ENCODE measurements around the gene CD82.
A peak's percentile ranks its signal among the peaks of the same experiment; 100 is the strongest.
"Not testable (repeated sequence)": the region's sequence is repeated elsewhere in the genome, so short reads cannot be mapped to it uniquely, and the experiment has no call there.

The CD82 gene

GRCh38 chr11:44540667-44541066 is 24.8 kb upstream of the CD82 start:
- intact Hi-C loops (cut with micrococcal nuclease) = no loop called here
- Mint-ChIP-seq H3K36me3 (ENCODE audit: low read depth) (no peaks in the 10 kb centered on the region), H3K27me3 (peaks cover 12% of the 10 kb centered on the region), H3K4me1 (ENCODE audit: low read depth) (peaks cover 6% of the 10 kb centered on the region), H3K4me3 (no peak overlapping the region), H3K9me3 (no peaks in the 10 kb centered on the region), H3K27ac (no peak overlapping the region)

DNA sequence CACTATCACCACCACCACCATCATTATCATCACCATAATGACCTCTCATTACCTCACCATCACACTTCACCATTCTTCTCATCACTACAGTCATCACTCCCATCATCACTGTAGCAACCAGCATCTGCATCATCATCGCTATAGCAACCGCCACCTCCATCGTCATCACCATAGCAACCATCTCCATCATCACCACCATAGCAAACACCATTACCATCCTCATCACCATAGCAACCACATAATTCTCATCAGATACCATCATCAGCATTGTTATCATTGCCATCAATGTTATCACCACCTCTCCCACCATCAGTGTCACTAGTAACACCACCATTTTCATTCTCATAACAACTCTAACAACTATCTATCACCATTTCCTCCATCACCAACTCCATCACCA is 23.1 kb upstream of the CD82 start:
- no peaks in the 10 kb centered on the region for H3K9me3 Mint-ChIP-seq
- intact Hi-C loops (cut with micrococcal nuclease) = no loop called here

DNA sequence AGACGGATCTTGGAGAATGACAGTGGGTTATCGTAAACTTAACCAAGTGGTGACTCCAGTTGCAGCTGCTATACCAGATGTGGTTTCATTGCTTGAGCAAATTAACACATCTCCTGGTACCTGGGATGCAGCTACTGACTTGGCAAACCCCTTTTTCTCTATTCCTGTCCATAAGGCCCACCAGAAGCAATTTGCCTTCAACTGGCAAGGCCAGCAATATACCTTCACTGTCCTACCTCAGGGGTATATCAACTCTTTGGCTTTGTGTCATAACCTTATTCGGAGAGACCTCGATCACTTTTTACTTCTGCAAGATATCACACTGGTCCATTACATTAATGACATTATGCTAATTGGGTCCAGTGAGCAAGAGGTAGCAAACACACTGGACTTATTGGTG is 18.5 kb upstream of the CD82 start:
- H3K36me3 Mint-ChIP-seq (ENCODE audit: low read depth); H3K4me1 Mint-ChIP-seq (ENCODE audit: low read depth); H3K27ac Mint-ChIP-seq; H3K27me3 Mint-ChIP-seq; intact Hi-C loops (cut with micrococcal nuclease); H3K4me3 Mint-ChIP-seq; H3K9me3 Mint-ChIP-seq: not testable (repeated sequence)

More for the DNA sequence above, 23.1 kb upstream of the CD82 start:
- H3K27ac Mint-ChIP-seq = no peak overlapping the region
- peaks cover 7% of the 10 kb centered on the region for H3K27me3 Mint-ChIP-seq
- H3K36me3 Mint-ChIP-seq (ENCODE audit: low read depth) = no peaks in the 10 kb centered on the region
- no peak overlapping the region for H3K4me3 Mint-ChIP-seq
- H3K4me1 Mint-ChIP-seq (ENCODE audit: low read depth) = no peaks in the 10 kb centered on the region

DNA sequence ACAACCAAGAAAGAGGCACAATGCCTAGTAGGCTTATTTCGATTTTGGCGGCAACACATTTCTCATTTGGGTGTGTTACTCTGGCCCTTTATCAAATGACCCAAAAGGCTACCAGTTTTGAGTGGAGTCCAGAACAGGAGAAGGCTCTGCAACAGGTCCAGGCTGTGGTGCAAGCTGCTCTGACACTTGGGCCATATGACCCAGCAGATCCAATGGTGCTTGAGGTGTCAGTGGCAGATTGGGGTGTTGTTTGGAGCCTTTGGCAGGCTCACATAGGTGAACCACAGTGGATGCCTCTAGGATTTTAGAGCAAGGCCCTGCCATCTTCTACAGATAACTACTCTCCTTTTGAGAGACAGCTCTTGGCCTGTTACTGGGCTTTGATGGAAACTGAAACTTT is 17.9 kb upstream of the CD82 start:
- H3K9me3 Mint-ChIP-seq; H3K27me3 Mint-ChIP-seq; intact Hi-C loops (cut with micrococcal nuclease); H3K36me3 Mint-ChIP-seq (ENCODE audit: low read depth); H3K4me1 Mint-ChIP-seq (ENCODE audit: low read depth); H3K4me3 Mint-ChIP-seq; H3K27ac Mint-ChIP-seq: not testable (repeated sequence)

GRCh38 chr11:44548032-44548695 is 17.3 kb upstream of the CD82 start:
- Mint-ChIP-seq H3K9me3 (no peaks in the 10 kb centered on the region), H3K4me3 (no peak overlapping the region), H3K27me3 (no peaks in the 10 kb centered on the region), H3K4me1 (ENCODE audit: low read depth) (no peaks in the 10 kb centered on the region), H3K27ac (no peak overlapping the region), H3K36me3 (ENCODE audit: low read depth) (no peaks in the 10 kb centered on the region)
- intact Hi-C loops (cut with micrococcal nuclease) = no loop called here

DNA sequence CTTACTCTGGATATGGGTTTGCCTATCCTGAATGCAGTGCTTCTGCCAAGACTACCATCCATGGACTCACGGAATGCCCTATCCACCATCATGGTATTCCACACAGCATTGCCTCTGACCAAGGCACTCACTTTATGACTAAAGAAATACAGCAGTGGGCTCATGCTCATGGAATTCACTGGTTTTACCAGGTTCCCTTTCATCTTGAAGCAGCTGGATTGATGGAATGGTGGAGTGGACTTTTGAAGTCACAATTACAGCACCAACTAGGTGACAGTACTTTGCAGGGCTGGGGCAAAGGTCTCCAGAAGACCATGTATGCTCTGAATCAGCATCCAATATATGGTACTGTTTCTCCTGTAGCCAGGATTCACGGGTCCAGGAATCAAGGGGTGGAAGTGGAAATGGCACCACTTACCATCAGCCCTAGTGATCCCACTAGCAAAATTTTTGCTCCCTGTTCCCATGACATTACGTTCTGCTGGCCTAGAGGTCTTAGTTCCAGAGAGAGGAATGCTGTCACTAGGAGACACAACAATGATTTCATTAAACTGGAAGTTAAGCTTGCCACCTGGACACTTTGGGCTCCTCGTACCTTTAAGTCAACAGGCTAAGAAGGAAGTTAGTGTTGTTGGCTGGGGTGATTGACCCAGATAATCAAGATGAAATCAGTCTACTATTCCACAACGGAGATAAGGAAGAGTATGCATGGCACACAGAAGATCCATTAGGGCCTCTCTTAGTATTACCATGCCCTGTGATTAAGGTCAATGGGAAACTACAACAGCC is 16.3 kb upstream of the CD82 start:
- H3K27ac Mint-ChIP-seq; H3K9me3 Mint-ChIP-seq; H3K4me1 Mint-ChIP-seq (ENCODE audit: low read depth); H3K4me3 Mint-ChIP-seq; intact Hi-C loops (cut with micrococcal nuclease); H3K36me3 Mint-ChIP-seq (ENCODE audit: low read depth); H3K27me3 Mint-ChIP-seq: not testable (repeated sequence)

- H3K27ac Mint-ChIP-seq = no peak overlapping the region
These were observed 15.3 kb upstream of the CD82 start for GRCh38 chr11:44550123-44550522.

GRCh38 chr11:44551456-44552139 is 13.9 kb upstream of the CD82 start:
- H3K27ac Mint-ChIP-seq = no peak overlapping the region
- no peaks in the 10 kb centered on the region for H3K9me3 Mint-ChIP-seq
- intact Hi-C loops (cut with micrococcal nuclease) = no loop called here
- H3K36me3 Mint-ChIP-seq (ENCODE audit: low read depth) = no peaks in the 10 kb centered on the region
- H3K4me1 Mint-ChIP-seq (ENCODE audit: low read depth) = peaks cover 6% of the 10 kb centered on the region
- no peaks in the 10 kb centered on the region for H3K27me3 Mint-ChIP-seq
- H3K4me3 Mint-ChIP-seq = no peak overlapping the region

More at GRCh38 chr11:44550123-44550522, 15.3 kb upstream of the CD82 start:
- H3K27me3 Mint-ChIP-seq = no peaks in the 10 kb centered on the region
- H3K4me3 Mint-ChIP-seq = no peak overlapping the region
- H3K36me3 Mint-ChIP-seq (ENCODE audit: low read depth) = no peaks in the 10 kb centered on the region
- intact Hi-C loops (cut with micrococcal nuclease) = no loop called here
- H3K4me1 Mint-ChIP-seq (ENCODE audit: low read depth) = peaks cover 1% of the 10 kb centered on the region
- H3K9me3 Mint-ChIP-seq = no peaks in the 10 kb centered on the region

DNA sequence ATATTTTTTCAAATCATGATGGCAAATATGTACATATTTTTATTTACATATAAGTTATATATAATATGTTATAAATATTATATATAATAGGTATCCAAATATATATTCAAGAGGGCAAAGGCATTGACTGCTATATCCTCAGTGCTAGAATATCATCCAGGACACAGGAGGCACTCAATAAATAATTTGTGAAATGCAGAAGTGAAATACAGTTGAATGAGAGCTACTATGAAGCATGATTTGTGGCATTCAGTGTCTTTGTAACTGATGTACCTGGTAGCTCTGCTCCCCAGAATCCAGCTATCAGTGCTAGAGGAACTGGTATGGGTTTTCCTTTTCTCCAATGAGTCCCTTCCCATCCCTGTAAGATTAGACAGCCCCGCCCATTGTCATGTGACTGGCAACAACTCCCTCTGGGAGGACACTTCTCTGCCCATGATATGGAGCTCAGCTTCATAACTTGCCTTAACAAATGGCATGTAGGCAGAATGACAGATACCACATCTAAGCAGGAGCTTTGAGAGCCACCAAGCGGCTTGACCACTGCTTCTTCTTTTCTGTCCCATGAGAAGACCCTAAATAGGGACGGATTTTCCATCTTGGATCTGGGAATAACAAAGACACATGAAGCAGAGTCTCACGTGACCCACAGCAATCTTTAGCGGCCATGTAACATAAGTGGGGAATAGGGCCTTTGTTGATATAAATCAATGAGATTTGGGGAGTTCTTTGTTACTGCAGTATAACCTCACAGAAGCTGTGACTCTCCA is 10.2 kb upstream of the CD82 start:
- Mint-ChIP-seq H3K27ac (no peak overlapping the region), H3K27me3 (no peaks in the 10 kb centered on the region), H3K4me3 (no peak overlapping the region), H3K9me3 (no peaks in the 10 kb centered on the region), H3K4me1 (ENCODE audit: low read depth) (peaks cover 26% of the 10 kb centered on the region), H3K36me3 (ENCODE audit: low read depth) (no peaks in the 10 kb centered on the region)
- intact Hi-C loops (cut with micrococcal nuclease) = loop anchor here (5.0 kb wide), 1 partner anchor 357 kb away; no protein-coding TSS in a partner anchor

GRCh38 chr11:44556735-44557409 is 8.6 kb upstream of the CD82 start:
- intact Hi-C loops (cut with micrococcal nuclease) = loop anchor here (1.0 to 5.0 kb wide), 2 partner anchors 59 to 355 kb away; no protein-coding TSS in a partner anchor
- no peaks in the 10 kb centered on the region for H3K9me3 Mint-ChIP-seq
- H3K4me3 Mint-ChIP-seq = no peak overlapping the region
- H3K27me3 Mint-ChIP-seq = peaks cover 6% of the 10 kb centered on the region
- no peak overlapping the region for H3K27ac Mint-ChIP-seq
- peaks cover 35% of the 10 kb centered on the region for H3K4me1 Mint-ChIP-seq (ENCODE audit: low read depth)
- H3K36me3 Mint-ChIP-seq (ENCODE audit: low read depth) = no peaks in the 10 kb centered on the region

DNA sequence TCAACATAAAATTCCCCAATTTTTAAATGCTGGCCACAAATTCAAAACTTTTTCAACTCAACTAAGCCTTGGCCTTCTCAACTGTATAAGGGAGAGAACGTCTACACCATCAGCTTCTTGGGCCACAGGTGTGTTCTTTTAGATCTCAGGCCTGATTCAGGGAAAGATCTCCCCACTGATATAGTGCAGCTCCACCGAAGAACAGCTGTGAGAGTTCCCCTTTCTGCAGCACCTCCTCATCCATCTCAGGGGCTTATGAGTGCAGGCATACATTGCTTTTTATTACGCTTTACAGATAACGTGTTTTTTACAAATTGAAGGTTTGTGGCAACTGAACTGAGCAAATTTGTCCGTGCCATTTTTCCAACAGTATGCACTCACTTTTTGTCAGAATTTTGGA is 8.0 kb upstream of the CD82 start:
- Mint-ChIP-seq H3K4me3 (no peak overlapping the region), H3K9me3 (no peaks in the 10 kb centered on the region), H3K4me1 (ENCODE audit: low read depth) (peaks cover 40% of the 10 kb centered on the region), H3K36me3 (ENCODE audit: low read depth) (no peaks in the 10 kb centered on the region), H3K27me3 (peaks cover 12% of the 10 kb centered on the region), H3K27ac (no peak overlapping the region)
- intact Hi-C loops (cut with micrococcal nuclease) = loop anchor here (5.0 kb wide), 1 partner anchor 355 kb away; no protein-coding TSS in a partner anchor

DNA sequence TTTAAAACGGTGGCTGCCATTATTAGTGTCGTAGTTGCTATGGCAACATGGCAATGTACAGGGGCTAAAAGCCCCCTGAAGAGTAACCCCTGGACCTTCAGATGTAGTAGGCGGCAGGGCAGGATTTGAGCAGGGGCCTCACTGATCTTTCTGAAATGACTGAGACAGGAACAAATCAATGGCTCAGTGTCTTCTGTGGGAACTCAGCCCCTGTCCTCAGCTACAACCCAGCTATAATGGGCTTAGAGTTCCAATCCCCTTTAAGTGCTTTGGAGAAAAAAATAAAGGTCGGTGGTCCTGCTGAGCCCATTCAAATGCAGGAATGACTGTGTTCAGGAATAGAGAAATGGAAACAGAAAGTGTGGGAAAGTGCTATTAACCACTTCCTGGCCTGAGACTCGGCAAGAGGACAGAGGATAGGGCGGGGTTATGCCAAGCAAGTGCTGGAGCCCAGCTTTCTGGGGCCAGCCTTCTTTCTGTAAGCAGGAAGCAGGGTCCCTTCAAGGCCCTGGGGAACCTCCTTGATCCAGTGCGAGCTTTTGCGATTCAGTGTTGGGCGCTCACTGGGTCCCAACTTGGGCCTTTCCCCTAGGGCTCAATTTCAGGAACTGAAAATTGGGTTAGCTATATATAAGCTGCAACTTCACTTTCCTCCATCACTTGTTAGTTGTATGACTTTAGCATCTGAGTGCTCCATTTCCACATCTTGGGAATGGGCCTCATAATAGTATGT is 6.1 kb upstream of the CD82 start:
- Mint-ChIP-seq H3K27ac (peak overlapping the region; percentile 50), H3K9me3 (no peaks in the 10 kb centered on the region), H3K27me3 (peaks cover 13% of the 10 kb centered on the region), H3K4me3 (no peak overlapping the region), H3K36me3 (ENCODE audit: low read depth) (no peaks in the 10 kb centered on the region), H3K4me1 (ENCODE audit: low read depth) (peaks cover 47% of the 10 kb centered on the region)
- intact Hi-C loops (cut with micrococcal nuclease) = loop anchor here (1.0 to 5.0 kb wide), 2 partner anchors 10 to 353 kb away; no protein-coding TSS in a partner anchor

DNA sequence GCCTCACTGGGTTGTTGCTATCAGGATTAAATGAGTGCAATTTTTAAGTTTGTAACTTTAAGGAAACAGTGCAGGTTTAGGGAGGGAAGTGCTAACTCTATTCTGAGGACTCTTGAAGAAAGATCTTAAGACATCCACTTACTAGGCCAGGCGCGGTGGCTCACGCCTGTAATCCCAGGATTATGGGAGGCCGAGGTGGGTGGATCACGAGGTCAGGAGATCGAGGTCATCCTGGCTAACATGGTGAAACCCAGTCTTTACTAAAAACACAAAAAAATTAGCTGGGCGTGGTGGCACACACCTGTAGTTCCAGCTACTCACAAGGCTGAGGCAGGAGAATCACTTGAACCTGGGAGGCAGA is 5.5 kb upstream of the CD82 start:
- not testable (repeated sequence) for H3K27ac Mint-ChIP-seq; H3K9me3 Mint-ChIP-seq; H3K36me3 Mint-ChIP-seq (ENCODE audit: low read depth); H3K4me3 Mint-ChIP-seq
- peaks cover 52% of the 10 kb centered on the region for H3K4me1 Mint-ChIP-seq (ENCODE audit: low read depth)
- H3K27me3 Mint-ChIP-seq = peaks cover 13% of the 10 kb centered on the region
- intact Hi-C loops (cut with micrococcal nuclease) = loop anchor here (1.0 to 10.0 kb wide), 3 partner anchors 9 to 1245 kb away; partner anchors contain the start of gene SLC35C1
